Dedifferentiated amniotic fluid mesenchymal stem cell (primary cell): Measurements from ENCODE around the gene CAMK1D.

ENCODE experiments used
- DNase-seq: peaks from one replicate; pipeline ENCODE4 v3.0.0-alpha.2; 2016; ENCODE audit errors: extremely low spot score

The CAMK1D gene

DNA sequence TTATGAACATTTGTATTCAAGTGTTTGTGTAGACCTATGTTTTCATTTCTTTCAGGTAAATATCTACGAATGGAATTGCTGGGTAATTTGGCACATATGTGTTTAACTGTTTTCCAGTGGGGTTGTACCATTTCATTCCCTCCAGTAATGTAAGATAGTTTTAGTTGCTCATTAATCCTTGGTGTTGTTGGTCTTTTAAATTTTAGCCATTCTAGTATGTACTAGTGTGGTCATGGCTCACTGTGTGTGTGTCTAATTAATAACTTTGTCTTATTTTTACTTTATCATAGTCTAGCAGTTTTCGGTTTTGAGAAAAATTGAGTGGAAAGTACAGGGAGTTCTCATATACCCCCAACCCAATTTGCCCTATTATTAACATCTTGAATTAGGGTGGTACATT is 278.8 kb downstream of the CAMK1D start:
- DNase-seq, result no peak

GRCh38 chr10:12628964-12629766 is 279.8 kb downstream of the CAMK1D start:
- DNase-seq, result no peak

DNA sequence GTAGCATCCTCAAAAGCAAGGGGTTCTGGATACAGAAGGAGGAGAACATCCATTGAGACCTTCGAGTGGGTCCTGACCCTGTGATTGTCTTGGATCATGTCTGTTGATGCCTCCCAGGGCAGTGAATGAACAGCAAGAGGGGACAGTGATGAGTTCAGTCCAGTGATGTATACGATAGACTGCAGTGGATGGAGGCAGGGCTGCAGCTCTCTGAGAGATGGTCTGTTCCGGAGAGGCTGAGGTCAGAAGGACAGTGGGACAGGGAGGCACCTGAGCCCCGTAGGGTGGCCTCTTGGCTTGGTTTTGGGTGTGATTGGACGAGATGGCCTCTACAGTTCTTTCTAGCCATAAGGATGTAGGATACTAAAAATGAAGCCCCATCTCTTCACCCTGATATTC is 280.4 kb downstream of the CAMK1D start:
- DNase-seq, result no peak

DNA sequence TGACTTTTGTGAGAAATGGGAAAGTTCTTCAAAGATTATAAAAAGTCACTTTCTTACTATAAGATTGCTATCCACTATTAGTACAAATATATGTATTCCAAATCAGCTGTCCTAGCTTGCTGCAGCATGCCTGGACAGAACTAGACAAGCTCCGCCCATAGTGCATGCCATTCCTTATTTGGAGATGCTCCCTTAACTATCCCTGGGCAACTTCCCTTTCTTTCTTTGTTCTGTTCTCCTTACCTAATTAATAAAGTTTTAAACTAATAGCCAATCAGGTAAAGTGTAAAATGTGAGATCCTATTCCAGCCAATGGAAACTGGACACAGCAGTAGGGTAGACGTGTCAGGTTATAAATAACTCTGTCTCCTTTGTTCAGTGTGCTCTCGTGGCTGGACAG is 281.9 kb downstream of the CAMK1D start:
- DNase-seq, result no peak

GRCh38 chr10:12631787-12632562 is 282.6 kb downstream of the CAMK1D start:
- no peak for DNase-seq

DNA sequence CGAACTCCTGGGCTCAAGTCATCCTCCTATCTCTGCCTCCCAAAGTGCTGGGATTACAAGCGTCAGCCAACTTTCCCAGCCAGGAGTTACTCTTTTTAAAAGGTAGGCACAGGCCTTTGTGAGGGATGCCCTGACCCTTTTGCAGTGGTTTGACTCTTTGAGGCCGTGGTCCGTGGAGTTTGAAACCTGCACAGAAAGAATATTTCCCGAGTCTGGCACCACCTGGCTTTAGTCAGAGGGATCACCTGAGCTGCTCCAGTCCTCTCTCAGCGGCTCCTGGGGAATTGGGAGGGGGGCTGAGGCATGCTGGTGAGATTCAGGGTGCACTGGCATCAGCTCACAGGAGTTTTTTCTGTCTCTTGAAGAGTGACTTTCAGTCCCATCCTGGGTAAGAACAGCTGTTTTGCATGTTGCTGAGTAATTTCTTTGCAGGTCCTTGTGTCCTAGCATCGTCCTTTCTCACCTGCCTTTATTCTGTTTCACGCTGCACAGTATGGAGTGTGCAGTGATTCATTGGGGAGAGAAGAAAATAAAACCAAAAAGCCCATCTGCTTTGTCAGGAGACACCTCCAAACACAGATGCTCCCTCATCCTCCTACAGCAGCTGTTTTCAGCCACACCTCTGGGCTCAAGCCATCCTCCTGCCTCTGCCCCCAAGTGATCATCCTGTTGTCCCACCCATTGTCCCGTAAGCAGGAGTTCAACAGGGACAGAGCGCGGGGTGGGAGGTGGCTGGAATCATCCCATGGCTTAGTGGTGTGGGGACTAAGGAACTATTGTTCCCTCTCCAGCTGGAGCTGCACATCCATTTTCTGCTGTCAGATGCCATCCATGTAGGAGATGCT is 284.7 kb downstream of the CAMK1D start:
- no peak for DNase-seq

DNA sequence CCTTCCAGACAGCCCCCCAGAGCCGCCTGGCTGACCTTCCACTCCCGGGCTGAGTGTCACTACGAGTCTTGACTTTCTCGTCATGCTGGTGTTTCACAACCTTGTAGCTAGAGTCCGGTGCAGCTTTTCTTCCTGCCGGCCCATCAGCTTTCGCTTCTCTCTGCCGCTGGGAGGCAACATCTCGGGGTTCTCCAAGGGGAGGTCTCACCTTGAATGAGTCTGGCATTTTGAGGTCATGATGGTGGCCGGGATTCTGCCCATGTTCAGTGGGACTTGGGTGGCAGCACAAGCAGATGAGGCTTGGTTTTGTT is 285.2 kb downstream of the CAMK1D start:
- DNase-seq, result no peak

- DNase-seq, result no peak
Measured at GRCh38 chr10:12635127-12635541, 285.8 kb downstream of the CAMK1D start.

DNA sequence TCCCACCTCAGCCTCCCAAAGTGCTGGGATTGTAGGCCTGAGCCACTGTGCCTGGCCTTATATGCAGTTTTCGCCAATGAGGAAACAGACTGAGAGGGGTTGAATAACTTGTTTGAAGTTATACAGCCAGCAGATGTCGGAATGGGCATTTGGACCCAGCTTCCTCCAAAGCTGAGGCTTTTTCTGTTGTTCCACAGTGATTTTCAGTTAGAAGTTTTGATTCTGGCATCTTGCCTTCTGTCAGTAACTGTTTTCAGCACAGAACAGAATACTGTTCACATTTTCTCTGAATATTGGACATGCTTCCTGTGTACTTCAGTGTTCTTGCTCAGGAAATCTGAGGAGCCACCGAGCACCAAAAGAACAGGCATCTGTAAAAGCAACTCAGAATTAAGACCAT is 287.2 kb downstream of the CAMK1D start:
- DNase-seq, result no peak

DNA sequence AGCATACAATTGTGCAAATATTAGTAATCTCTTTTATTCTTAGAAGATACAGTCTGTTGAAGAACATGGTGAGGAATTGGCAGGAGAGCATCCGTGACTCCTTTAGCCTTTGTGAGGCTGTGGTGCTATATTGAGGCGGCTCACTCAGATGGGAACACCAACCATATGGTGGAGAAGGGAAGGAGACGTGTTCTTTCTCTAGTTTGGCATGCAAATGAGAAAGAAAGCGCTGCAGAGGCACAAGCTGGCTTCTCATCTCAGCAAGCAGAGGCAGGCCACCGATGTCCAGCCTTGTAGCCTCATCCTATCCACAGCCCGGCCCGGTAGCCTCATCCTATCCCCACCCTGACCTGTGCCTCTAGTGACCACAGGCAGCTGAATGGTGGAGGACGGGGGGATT is 288.3 kb downstream of the CAMK1D start:
- DNase-seq, result no peak

GRCh38 chr10:12638103-12638502 is 288.8 kb downstream of the CAMK1D start:
- no peak for DNase-seq

GRCh38 chr10:12638781-12639180 is 289.4 kb downstream of the CAMK1D start:
- no peak for DNase-seq

- no peak for DNase-seq
Measured at GRCh38 chr10:12639996-12640944, 290.9 kb downstream of the CAMK1D start.

GRCh38 chr10:12642036-12642435 is 292.7 kb downstream of the CAMK1D start:
- DNase-seq, result no peak

DNA sequence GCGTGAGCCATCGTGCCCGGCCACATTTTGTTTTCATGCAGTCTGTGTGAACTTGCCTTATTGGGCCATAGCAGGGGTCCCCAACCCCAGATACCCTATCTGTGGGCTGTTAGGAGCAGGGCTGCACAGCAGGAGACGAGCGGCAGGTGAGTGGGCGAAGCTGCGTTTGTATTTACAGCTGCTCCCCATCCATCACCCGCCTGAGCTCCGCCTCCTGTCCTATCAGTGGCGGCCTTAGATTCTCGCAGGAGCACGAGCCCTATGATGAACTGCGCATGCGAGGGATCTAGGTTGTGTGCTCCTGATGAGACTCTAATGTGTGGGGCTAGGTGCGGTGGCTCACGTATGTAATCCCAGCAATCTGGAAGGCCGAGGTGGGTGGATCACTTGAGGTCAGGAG is 293.9 kb downstream of the CAMK1D start:
- no peak for DNase-seq

DNA sequence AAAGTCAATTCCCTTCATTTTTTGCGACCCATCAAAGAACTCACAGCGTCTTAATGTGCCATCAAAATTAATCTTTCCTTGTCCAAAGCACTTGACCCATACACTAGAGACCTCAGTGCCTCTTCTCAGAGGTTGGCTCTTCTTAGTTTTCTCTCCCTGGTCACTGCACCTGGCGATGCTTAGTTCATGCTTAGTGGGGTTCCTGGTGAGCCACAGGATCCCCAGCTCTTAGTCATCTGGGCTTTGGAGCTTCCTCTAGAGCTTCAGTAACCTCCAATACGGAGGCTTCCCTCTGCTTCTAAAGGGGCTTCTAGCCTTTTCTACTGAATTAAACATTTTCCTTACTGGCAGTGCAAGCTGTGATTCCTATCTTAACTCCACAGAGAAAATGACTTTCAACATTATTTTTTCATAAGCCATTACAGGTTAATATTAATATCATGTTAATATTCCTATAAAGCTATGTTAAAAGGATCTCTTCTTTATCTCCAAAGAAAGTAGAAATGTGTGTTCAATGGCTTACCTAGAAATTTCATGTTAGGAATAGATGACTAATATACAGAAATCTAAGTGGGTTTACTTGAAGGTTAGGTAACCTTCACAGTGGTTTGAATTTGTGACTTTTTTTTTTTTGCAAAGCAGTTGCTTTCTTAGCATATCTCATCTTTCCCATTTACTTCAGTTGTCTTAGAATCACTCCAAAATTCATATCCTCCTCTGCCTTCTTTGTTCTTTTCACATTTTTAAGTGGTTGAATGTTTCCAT is 295.2 kb downstream of the CAMK1D start:
- DNase-seq, result no peak

DNA sequence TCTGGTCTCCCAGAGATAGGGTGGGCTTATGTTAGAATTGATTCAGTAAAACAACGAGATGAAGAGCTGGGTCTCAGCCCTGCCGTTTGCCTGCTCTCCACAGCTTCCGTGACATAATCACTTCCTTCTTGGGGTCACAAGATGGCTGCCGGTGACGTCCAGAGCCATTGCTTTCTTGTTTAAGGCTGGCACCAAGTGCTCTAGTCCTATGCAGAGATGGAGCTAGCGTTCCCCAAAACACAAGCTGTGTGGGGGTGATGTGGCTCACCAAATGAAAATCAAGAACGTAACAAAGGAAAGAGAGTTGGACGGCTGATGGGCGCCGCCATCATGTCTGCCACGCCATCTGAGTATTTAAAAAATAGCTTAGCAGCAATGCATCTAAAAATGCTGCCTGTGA is 296.1 kb downstream of the CAMK1D start:
- no peak for DNase-seq

- no peak for DNase-seq
Measured at GRCh38 chr10:12649012-12649584, 299.8 kb downstream of the CAMK1D start.

DNA sequence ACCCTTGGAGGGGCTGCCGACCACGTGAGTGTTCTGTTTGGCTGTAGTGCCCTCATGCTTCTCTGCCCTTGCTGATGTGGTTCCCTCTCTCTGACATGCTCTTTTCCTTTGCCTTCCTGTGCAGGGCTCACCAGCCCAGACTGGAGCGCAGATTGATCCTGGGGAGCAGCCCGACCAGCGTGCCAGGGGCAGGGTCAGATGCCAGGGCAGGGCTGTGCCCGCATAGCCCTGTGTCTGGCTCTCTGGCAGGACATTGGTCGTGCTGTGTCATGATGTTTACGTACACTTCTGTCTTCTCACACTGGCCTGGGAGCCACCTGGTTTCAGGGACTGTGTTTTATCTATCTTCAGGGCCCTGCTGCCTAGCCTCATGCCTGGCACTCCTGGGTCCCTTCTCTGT is 300.8 kb downstream of the CAMK1D start:
- DNase-seq, result no peak
